H1 (cell line): Measurements from ENCODE around the gene SCNN1G. TPM values are rescaled to one million over a fixed set of nuclear protein-coding genes. Genes with fewer than 3 reads are reported as not detected.

Experiments
- CTCF ChIA-PET: fragments of 300-600 bp; sonication (Branson Sonifier 250); formaldehyde crosslinking; loops from one replicate; lab custom pipeline; 2021; ENCODE audit not compliant: partially characterized antibody; lab: Charles Lee
- POLR2A ChIA-PET: fragments of 300-600 bp; sonication (Branson Sonifier 250); formaldehyde crosslinking; loops from one replicate; lab custom pipeline; 2021; ENCODE audit warnings: inconsistent platforms; ENCODE audit not compliant: partially characterized antibody; lab: Charles Lee
- DNase-seq, 2 experiments: peaks; one replicate each; pipeline versions ENCODE4 v3.0.0 to v3.0.0-alpha.2; 2010 to 2022; ENCODE audit warnings: low spot score in 2 of 2, low read depth in 1 of 2, mixed read lengths in 1 of 2
- FAIRE-seq: peaks from 2 replicates; lab custom pipeline; 2011; peaks lifted over from hg19 to GRCh38; lab: Jason Lieb, UNC
- H2AFZ ChIP-seq: 2 replicates; pipeline ENCODE4 v1.8.1; 2012; ENCODE audit warnings: low read length, inconsistent platforms
- H2AK5ac ChIP-seq: 2 replicates; pipeline ENCODE4 v1.6.1; 2013; ENCODE audit warnings: low read depth, low read length
- H2BK120ac ChIP-seq: replicated peaks from 2 replicates; pipeline ENCODE3; 2013; ENCODE audit warnings: low read depth, low read length, inconsistent platforms
- H2BK12ac ChIP-seq: 2 replicates; pipeline ENCODE4 v1.6.1; 2013; ENCODE audit warnings: low read depth, low read length
- H2BK15ac ChIP-seq: 2 replicates; pipeline ENCODE4 v1.6.1; 2013; ENCODE audit warnings: low read length
- H2BK20ac ChIP-seq: 2 replicates; pipeline ENCODE4 v1.6.1; 2013; ENCODE audit warnings: low read length
- H2BK5ac ChIP-seq: 2 replicates; pipeline ENCODE4 v1.6.1; 2013; ENCODE audit warnings: low read depth, low read length
- H3K14ac ChIP-seq: 2 replicates; pipeline ENCODE4 v1.6.1; 2013; ENCODE audit warnings: inconsistent platforms; ENCODE audit not compliant: insufficient read length
- H3K18ac ChIP-seq: 2 replicates; pipeline ENCODE4 v1.6.1; 2013; ENCODE audit warnings: low read length; ENCODE audit errors: extremely low read depth
- H3K23ac ChIP-seq: 2 replicates; pipeline ENCODE4 v1.6.1; 2013; ENCODE audit warnings: inconsistent platforms; ENCODE audit not compliant: insufficient read length
- H3K23me2 ChIP-seq: 2 replicates; pipeline ENCODE4 v1.6.1; 2013; ENCODE audit warnings: low read depth, low read length
- H3K27ac ChIP-seq: 2 replicates; pipeline ENCODE4 v1.6.1; 2011; ENCODE audit warnings: low read depth, low read length, inconsistent platforms
- H3K27me3 ChIP-seq, 4 experiments: replicated peaks in 1 of 4; 1 replicate in 1 of 4; 2 replicates in 3 of 4; pipeline versions ENCODE4 v1.6.1 to v1.8.1; 2011 to 2013; ENCODE audit warnings: low read length in 3 of 4, mild to moderate bottlenecking in 3 of 4, inconsistent platforms in 2 of 4, mixed read lengths in 2 of 4, moderate library complexity in 1 of 4; ENCODE audit not compliant: control insufficient read depth in 3 of 4, insufficient read depth in 3 of 4; ENCODE audit errors: extremely low read depth in 1 of 4
- H3K36me3 ChIP-seq, 4 experiments: 2 replicates each; pipeline versions ENCODE4 v1.6.1 to v1.8.1; 2011 to 2013; ENCODE audit warnings: mild to moderate bottlenecking in 4 of 4, low read length in 3 of 4, moderate library complexity in 2 of 4, control low read depth in 1 of 4, inconsistent platforms in 1 of 4; ENCODE audit not compliant: insufficient read depth in 4 of 4, control insufficient read depth in 2 of 4
- H3K4ac ChIP-seq: replicated peaks from 2 replicates; pipeline ENCODE3; 2013; ENCODE audit warnings: low read length, low read depth, mixed read lengths, inconsistent platforms; ENCODE audit not compliant: insufficient read length
- H3K4me1 ChIP-seq, 4 experiments: replicated peaks in 1 of 4; 1 replicate in 1 of 4; 2 replicates in 3 of 4; pipeline versions ENCODE4 v1.6.1 to v1.8.1; 2011 to 2013; ENCODE audit warnings: low read length in 3 of 4, inconsistent platforms in 2 of 4, mixed read lengths in 1 of 4; ENCODE audit not compliant: insufficient read depth in 4 of 4, control insufficient read depth in 3 of 4
- H3K4me2 ChIP-seq, 2 experiments: 2 replicates each; pipeline versions ENCODE4 v1.6.1 to v1.8.1; 2011 to 2013; ENCODE audit warnings: low read depth in 2 of 2, low read length in 2 of 2, control low read depth in 1 of 2, inconsistent platforms in 1 of 2, mild to moderate bottlenecking in 1 of 2; ENCODE audit not compliant: insufficient read depth in 1 of 2
- H3K4me3 ChIP-seq, 4 experiments: fragments of 200-600, 300-600 bp in 1 of 4; sonication (generic), shearing (Covaris generic), sonication (Bioruptor Twin) in 1 of 4; 2 replicates each; pipeline versions ENCODE4 v1.5.1 to v1.8.1; 2011 to 2016; ENCODE audit warnings: low read length in 4 of 4, low read depth in 3 of 4, control low read depth in 2 of 4, inconsistent platforms in 2 of 4, mild to moderate bottlenecking in 2 of 4, mixed read lengths in 1 of 4, moderate library complexity in 1 of 4; ENCODE audit not compliant: insufficient read depth in 2 of 4; ENCODE audit errors: extremely low read depth in 1 of 4
- H3K56ac ChIP-seq: replicated peaks from 2 replicates; pipeline ENCODE3; 2013; ENCODE audit warnings: low read depth, mild to moderate bottlenecking, mixed read lengths, low read length, inconsistent platforms; ENCODE audit not compliant: insufficient read length
- H3K79me1 ChIP-seq: 2 replicates; pipeline ENCODE4 v1.6.1; 2013; ENCODE audit warnings: low read depth, low read length, control low read depth
- H3K79me2 ChIP-seq, 2 experiments: 2 replicates each; pipeline versions ENCODE4 v1.6.1 to v1.8.1; 2012 to 2013; ENCODE audit warnings: low read length in 2 of 2, mild to moderate bottlenecking in 2 of 2, inconsistent platforms in 1 of 2; ENCODE audit not compliant: insufficient read depth in 2 of 2, control insufficient read depth in 1 of 2
- H3K9ac ChIP-seq, 4 experiments: replicated peaks in 1 of 4; 1 replicate in 1 of 4; 2 replicates in 3 of 4; pipeline versions ENCODE4 v1.6.1 to v1.8.1; 2011 to 2013; ENCODE audit warnings: low read depth in 3 of 4, low read length in 3 of 4, control low read depth in 2 of 4, mild to moderate bottlenecking in 2 of 4, moderate library complexity in 2 of 4, inconsistent platforms in 1 of 4; ENCODE audit errors: extremely low read depth in 1 of 4
- H3K9me3 ChIP-seq, 2 experiments: 2 replicates each; pipeline versions ENCODE4 v1.6.1 to v1.8.1; 2012 to 2013; ENCODE audit warnings: mild to moderate bottlenecking in 2 of 2, moderate library complexity in 2 of 2, control low read depth in 1 of 2, inconsistent platforms in 1 of 2, low read depth in 1 of 2, low read length in 1 of 2, mixed read lengths in 1 of 2; ENCODE audit not compliant: insufficient read depth in 2 of 2
- H4K20me1 ChIP-seq, 2 experiments: replicated peaks in 1 of 2; 2 replicates each; pipeline versions ENCODE3 to v1.8.1; 2011 to 2013; ENCODE audit warnings: inconsistent platforms in 2 of 2, low read length in 2 of 2, mild to moderate bottlenecking in 1 of 2; ENCODE audit not compliant: insufficient read depth in 2 of 2, control insufficient read depth in 1 of 2
- H4K5ac ChIP-seq: 2 replicates; pipeline ENCODE4 v1.6.1; 2013; ENCODE audit warnings: low read length, low read depth, mixed read lengths, inconsistent platforms; ENCODE audit not compliant: insufficient read length
- H4K8ac ChIP-seq: 2 replicates; pipeline ENCODE4 v1.8.0; 2013; ENCODE audit warnings: mild to moderate bottlenecking, moderate library complexity, low read length, inconsistent platforms; ENCODE audit not compliant: insufficient read depth; ENCODE audit errors: extremely low read depth
- H4K91ac ChIP-seq: replicated peaks from 2 replicates; pipeline ENCODE3; 2013; ENCODE audit warnings: low read length, mixed read lengths, inconsistent platforms; ENCODE audit not compliant: insufficient read length
- HDAC2 ChIP-seq, 2 experiments: fragments of 300-600 bp in 1 of 2; sonication (generic) in 1 of 2; IDR thresholded peaks; 2 replicates each; pipeline ENCODE4 v1.6.1; 2011 to 2012; ENCODE audit warnings: low read depth in 2 of 2, low read length in 2 of 2, mild to moderate bottlenecking in 2 of 2, moderate library complexity in 2 of 2, borderline replicate concordance in 1 of 2, inconsistent platforms in 1 of 2
- SIRT6 ChIP-seq: IDR thresholded peaks from one replicate; pipeline ENCODE4 v1.7.1; 2012; ENCODE audit warnings: low read length, inconsistent platforms
- WGBS, 2 experiments: shearing (Covaris generic) in 1 of 2; methylation state at CpG; one replicate each; pipeline versions ENCODE4 v1.1.6 to v1.1.7; 2013 to 2015; ENCODE audit warnings: low lambda C conversion rate in 2 of 2, mixed read lengths in 2 of 2, inconsistent platforms in 1 of 2, low coverage in 1 of 2, missing lambda C conversion rate in 1 of 2; ENCODE audit not compliant: insufficient replicate concordance in 2 of 2, insufficient coverage in 1 of 2, insufficient read length in 1 of 2; ENCODE audit errors: extremely low coverage in 1 of 2, missing lambda C conversion rate in 1 of 2; 5-methylcytosine and 5-hydroxymethylcytosine counted together
- polyA plus RNA-seq, 7 experiments: library from polyadenylated mRNA; depleted of rRNA in 3 of 7; stranded (reverse) in 5 of 7; unstranded in 2 of 7; fragments of >200 nt in 5 of 7; fragments of 200-250 nt in 2 of 7; gene quantifications; 1 replicate in 5 of 7; 2 replicates in 1 of 7; 4 replicates in 1 of 7; pipeline versions ENCODE4 v1.2.1 to v1.2.3, GENCODE V29; 2011 to 2013; ENCODE audit warnings: missing spikeins in 2 of 7, mixed read lengths in 2 of 7
- total RNA-seq: library from RNA; stranded (reverse); fragmentation: NEBNext Ultra II Directional; extraction: Animal tissue kit (Norgen Biotek cat#: 25700); gene quantifications from 2 replicates; pipeline ENCODE4 v1.2.1, GENCODE V29; 2021

The SCNN1G gene
- total and polyA plus RNA-seq, 2 of the 8 experiments (the other 6 are each of a cell fraction or from before 2014, with no cell fraction given), result 0.73 to 1.1 TPM

DNA sequence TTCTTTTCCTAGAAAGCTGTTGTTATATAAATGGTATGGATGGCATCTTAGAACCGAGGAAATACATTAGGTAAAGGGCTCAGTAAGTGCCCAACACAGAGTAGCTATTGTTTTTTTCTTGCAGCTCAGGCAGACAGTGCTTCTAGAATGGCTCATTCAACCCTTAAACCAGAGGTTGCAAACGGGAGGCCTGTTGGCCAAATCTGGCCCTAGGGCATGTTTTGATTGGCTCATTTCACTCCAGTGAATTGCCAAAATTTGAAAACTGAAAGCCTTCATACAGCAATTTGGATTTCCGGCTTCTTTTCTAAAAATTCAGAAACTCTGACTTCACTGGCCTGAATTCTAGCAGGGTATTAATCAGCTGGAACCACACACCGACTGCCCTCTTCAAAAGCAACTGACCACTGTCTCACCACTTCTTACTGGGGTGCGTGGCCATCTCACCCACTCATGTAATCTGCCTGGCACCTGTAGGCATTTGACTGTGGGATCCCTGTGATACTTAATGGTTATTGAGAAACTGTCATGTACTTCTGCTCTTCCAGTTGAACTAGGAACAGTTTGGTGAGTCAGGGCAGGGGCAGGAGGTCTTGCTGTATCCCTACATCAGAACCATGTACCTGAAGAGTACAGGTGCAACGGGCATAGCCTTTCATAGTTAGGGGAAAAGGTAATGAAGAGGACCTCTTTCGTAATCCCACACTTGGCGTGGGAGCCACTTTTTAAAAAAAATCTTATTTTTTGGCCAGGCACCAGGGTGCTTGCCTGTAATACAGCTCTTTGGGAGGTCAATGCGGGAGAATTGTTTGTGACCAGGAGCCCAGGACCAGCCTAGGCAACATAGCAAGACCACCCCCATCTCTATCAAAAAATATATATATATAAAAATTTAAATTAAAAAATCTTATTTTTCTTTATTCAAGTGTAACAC, 66.0 kb downstream of the SCNN1G start:
- Histone ChIP-seq H3K4me2 (no peak overlapping the region), H3K4me1 (no peaks in the 10 kb centered on the region), H3K23me2 (no peaks in the 10 kb centered on the region), H2BK15ac (no peak overlapping the region), H3K79me1 (no peaks in the 10 kb centered on the region), H3K9me3 (no peaks in the 10 kb centered on the region; a peak in 1 of 4 replicates), H3K4me3 (no peak overlapping the region), H2AK5ac (no peak overlapping the region), H3K56ac (no peak overlapping the region), H2AFZ (no peak overlapping the region), H4K5ac (no peak overlapping the region), H3K23ac (no peak overlapping the region), H2BK20ac (no peak overlapping the region), H3K4ac (no peak overlapping the region), H4K20me1 (no peaks in the 10 kb centered on the region), H3K27ac (no peak overlapping the region), H2BK12ac (no peak overlapping the region), H3K18ac (no peak overlapping the region), H4K91ac (no peak overlapping the region), H3K79me2 (no peaks in the 10 kb centered on the region), H3K9ac (0 out of 7 replicates have a peak overlapping the region, but pooled peaks of 1 of the 4 experiments have one; percentile 21), H3K36me3 (no peaks in the 10 kb centered on the region), H3K27me3 (no peaks in the 10 kb centered on the region), H2BK5ac (no peak overlapping the region), H3K14ac (no peak overlapping the region), H2BK120ac (no peak overlapping the region), H4K8ac (no peak overlapping the region)
- WGBS, 2 experiments, result 91% methylated on average over 9 of the region's 9 CpGs; no CpG with 5 or more reads in 1 of the 2 experiments
- DNase-seq (no peak), FAIRE-seq (no peak)
- CTCF ChIA-PET, result interaction anchor here (0.6 to 1.8 kb wide), 3 partner anchors 38 to 83 kb away, joined by 3 to 6 read pairs (median 4); no protein-coding TSS in a partner anchor
- POLR2A ChIA-PET, result no interaction called here
- TF ChIP-seq SIRT6, result no peak
- TF ChIP-seq HDAC2 (IDR thresholded peaks at IDR 0.05; ENCODE audit: borderline replicate concordance in 1 of 2, low read depth in 2 of 2, low read length in 2 of 2), result no peak
